Right cardiac atrium (tissue), 5 donors: Measurements from ENCODE around the gene DHRS3. TPM values are rescaled to one million over a fixed set of nuclear protein-coding genes. Genes with fewer than 3 reads are reported as not detected.

ENCODE experiments used
- ATAC-seq, 2 donors: fragments of 200-7000 bp; cut with Tn5 transposase; one replicate each; pipeline versions ENCODE4 v1.8.0 to v1.9.1; 2020; ENCODE audit warnings: moderate library complexity in 2 of 2, mild to moderate bottlenecking in 1 of 2
- DNase-seq, 3 donors: peaks; one replicate each; pipeline ENCODE4 v3.0.0-alpha.2; 2020
- H3K27ac ChIP-seq: one replicate; pipeline ENCODE4 v1.5.1; 2013; ENCODE audit warnings: mild to moderate bottlenecking, low read length, control low read depth, moderate library complexity
- H3K27me3 ChIP-seq: one replicate; pipeline ENCODE4 v1.6.1; 2013; ENCODE audit not compliant: control insufficient read depth, insufficient read depth
- H3K4me1 ChIP-seq: one replicate; pipeline ENCODE4 v1.6.1; 2013; ENCODE audit warnings: low read length; ENCODE audit not compliant: control insufficient read depth, insufficient read depth
- H3K4me3 ChIP-seq: one replicate; pipeline ENCODE4 v1.5.1; 2013; ENCODE audit warnings: low read length, control low read depth
- H3K9me3 ChIP-seq: one replicate; pipeline ENCODE4 v1.6.1; 2013; ENCODE audit warnings: low read length; ENCODE audit not compliant: control insufficient read depth
- WGBS: extraction: QIAGEN DNeasy Blood & Tissue Kit; methylation state at CpG from one replicate; pipeline ENCODE4 v1.1.7; 2013; 5-methylcytosine and 5-hydroxymethylcytosine counted together
- intact Hi-C, 4 donors: fragments of 100-400 bp; cut with DNase I; formaldehyde crosslinking; loops; one replicate each; pipeline versions ENCODE4 v1.11.0 to v1.14.0; 2022 to 2023
- polyA plus RNA-seq: library from polyadenylated mRNA; stranded (reverse); fragments of 200-250 nt; gene quantifications from one replicate; pipeline ENCODE4 v1.2.3, GENCODE V29; 2013
- total RNA-seq, 4 donors: library from RNA; stranded (reverse); fragmentation: NEBNext Ultra II Directional; extraction: Animal tissue kit (Norgen Biotek cat#: 25700); gene quantifications; one replicate each; pipeline ENCODE4 v1.2.1, GENCODE V29; 2021
- donor health status: healthy with polysubstance abuse.
- donor health status: DM: no; HTN: yes; CAD: no.
- donor health status: DM: no; HTN: no; CAD: no.
- donor health status: DM: no; HTN: yes; CAD: no; lungs with severe emphysema.
- donor health status: DM: yes; HTN: yes; CAD: no.

Gene DHRS3
- total and polyA plus RNA-seq, 5 donors = 53.6 to 97.0 (median 83.3) TPM

DNA sequence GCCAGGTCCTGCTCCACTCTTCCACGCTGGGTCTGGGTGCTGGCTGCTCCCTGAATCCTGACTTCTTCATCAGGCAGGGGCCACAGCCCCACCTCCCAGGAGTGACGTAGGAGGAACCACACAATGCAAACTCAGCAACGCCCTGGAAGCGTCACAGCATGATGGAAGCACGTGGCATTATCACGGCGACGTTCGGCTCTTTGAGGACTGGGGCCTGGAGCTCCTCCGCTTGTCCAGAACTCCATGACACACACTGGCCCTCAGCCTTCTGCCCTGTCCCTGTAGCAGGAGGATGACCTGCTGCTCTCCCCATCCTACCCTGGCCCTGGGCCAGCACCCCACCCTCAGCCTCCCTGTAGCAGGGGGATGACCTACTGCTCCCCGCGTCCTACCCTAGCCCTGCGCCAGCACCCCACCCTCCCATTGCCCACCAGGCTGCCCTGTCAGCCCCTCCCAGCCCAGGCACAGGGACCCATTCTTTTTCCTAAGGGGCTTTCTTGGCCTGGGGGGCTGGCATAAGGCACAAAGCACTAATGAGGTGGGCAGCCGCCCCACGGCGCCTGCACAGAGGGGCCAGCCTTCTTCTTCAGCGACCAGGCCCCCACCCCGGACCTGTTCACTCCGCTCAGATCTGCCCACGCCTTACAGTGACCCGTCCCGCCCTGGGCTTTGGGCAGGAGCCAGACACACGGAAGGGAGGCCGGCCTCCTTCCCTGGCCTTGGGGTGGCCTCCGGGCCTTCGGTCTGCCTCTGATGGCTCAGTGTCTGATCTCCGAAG, 65.7 kb downstream of the DHRS3 start:
- Histone ChIP-seq H3K27ac (peak overlapping the region; percentile 61), H3K4me1 (peaks cover 14% of the 10 kb centered on the region), H3K4me3 (no peak overlapping the region), H3K27me3 (no peaks in the 10 kb centered on the region), H3K9me3 (no peaks in the 10 kb centered on the region)
- ATAC-seq (no peak), DNase-seq (peak in 2 of 3 donors; percentile 61 to 79)
- intact Hi-C loops = loop anchor here in 1 of 4 donors (10.0 kb wide), 1 partner anchor 63 kb away; the partner anchor contains the start of gene DHRS3
- 84% methylated on average over 27 of the region's 27 CpGs for WGBS

DNA sequence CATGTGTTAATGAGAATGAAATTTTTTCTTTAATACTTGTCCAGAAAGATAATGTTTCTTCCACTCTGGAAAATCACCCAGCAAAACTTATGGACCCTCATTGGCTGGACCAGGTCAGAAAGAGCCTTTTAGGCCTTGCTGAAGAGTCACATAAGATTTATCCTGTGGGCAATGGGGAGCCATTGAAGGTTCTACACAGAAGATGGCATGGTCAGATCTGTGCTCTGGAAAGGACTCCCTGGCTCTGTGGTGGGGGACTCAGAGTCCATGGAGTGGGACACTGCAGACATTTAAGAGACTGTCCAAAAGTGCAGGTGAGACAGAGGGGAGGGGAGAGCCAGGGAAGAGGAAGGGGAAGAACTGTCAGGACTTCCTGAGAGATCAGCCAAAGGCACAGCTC, 66.4 kb downstream of the DHRS3 start:
- ATAC-seq (no peak), DNase-seq (no peak)
- no peaks in the 10 kb centered on the region for H3K27me3 ChIP-seq
- no peak overlapping the region for H3K27ac ChIP-seq
- H3K4me1 ChIP-seq = peaks cover 16% of the 10 kb centered on the region
- intact Hi-C loops = loop anchor here in 1 of 4 donors (10.0 kb wide), 1 partner anchor 63 kb away; the partner anchor contains the start of gene DHRS3
- no peaks in the 10 kb centered on the region for H3K9me3 ChIP-seq
- no peak overlapping the region for H3K4me3 ChIP-seq

DNA sequence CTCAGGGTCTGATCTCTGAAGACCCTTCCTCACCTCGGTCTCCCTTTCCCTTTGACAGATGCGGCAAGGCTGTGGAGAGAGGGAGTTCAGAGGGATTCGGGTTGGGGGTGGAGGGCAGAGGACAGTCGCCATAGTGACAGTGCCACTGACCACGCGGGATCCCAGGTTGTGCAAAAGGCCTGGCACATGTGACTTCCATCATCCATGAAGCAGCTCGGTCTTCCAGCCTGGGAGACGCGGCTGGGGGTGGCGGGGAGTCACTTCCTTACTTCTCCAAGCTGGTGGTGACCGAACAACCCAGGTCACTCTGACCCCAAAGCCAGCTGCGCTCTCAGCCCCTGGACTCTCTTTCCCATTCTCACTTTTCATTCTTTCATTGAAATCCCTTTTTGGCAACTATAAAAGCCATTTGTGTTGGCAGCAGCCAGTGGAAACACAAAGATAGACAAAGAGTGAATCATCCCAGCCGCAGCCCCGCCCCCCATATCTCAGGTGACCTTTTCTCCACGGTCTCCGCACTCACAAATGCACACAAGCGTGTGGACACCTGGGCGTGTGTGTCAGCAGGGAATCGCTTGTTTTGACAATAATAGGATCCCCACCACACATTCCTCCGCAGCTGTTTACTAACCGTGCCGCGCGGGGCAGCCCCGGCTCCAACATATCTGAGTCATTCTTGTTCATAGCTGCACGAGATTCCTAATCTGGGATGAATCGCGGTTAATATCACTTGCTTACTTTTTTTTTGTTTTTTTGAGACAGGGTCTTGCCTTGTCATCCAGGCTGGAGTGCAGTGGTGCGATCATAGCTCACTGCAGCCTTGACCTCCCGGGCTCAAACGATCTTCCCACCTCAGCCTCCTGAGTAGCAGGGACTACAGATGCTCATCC, 68.3 kb downstream of the DHRS3 start:
- Histone ChIP-seq H3K27ac (peak overlapping the region; percentile 75), H3K4me1 (peaks cover 16% of the 10 kb centered on the region), H3K4me3 (no peak overlapping the region), H3K9me3 (no peaks in the 10 kb centered on the region), H3K27me3 (no peaks in the 10 kb centered on the region)
- intact Hi-C loops = loop anchor here in 2 of 4 donors (10.0 kb wide), 2 partner anchors 45 to 65 kb away; partner anchors contain the start of gene DHRS3 (in 1 of the 2)
- 45% methylated on average over 31 of the region's 31 CpGs for WGBS
- DNase-seq = peak; percentile 76 to 91 (median 87)
- ATAC-seq = peak; percentile 4 to 57

DNA sequence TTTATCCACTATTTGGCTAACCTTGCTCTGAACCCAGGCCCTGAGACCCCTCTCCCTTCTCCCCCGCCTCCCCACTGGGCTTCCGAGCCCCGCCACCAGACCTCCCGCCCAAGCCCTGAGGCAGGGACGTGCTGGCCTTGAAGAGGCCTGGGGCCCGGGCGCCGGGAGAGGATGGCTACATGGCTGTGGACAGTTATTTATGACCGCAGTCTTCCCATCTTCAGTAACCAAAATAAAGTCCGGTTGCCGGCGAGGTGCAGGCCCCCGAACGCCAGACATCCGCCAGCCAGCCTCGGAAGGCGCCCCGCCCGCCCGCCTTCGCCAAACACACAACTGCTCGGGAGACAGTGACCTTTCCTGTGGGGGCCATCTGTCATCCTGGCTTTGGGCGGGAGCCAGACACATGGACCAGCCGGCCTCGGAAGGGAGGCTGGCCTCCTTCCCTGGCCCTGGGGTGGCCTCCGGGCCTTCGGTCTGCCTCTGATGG, 69.0 kb downstream of the DHRS3 start:
- Histone ChIP-seq H3K9me3 (no peaks in the 10 kb centered on the region), H3K4me1 (peaks cover 16% of the 10 kb centered on the region), H3K27me3 (no peaks in the 10 kb centered on the region), H3K27ac (peak overlapping the region; percentile 75), H3K4me3 (no peak overlapping the region)
- intact Hi-C loops = loop anchor here in 1 of 4 donors (10.0 kb wide), 1 partner anchor 46 kb away; no protein-coding TSS in a partner anchor
- ATAC-seq (peak in 1 of 2 donors; percentile 54), DNase-seq (peak; percentile 70 to 86 (median 86))
- WGBS = 54% methylated on average over 27 of the region's 27 CpGs

DNA sequence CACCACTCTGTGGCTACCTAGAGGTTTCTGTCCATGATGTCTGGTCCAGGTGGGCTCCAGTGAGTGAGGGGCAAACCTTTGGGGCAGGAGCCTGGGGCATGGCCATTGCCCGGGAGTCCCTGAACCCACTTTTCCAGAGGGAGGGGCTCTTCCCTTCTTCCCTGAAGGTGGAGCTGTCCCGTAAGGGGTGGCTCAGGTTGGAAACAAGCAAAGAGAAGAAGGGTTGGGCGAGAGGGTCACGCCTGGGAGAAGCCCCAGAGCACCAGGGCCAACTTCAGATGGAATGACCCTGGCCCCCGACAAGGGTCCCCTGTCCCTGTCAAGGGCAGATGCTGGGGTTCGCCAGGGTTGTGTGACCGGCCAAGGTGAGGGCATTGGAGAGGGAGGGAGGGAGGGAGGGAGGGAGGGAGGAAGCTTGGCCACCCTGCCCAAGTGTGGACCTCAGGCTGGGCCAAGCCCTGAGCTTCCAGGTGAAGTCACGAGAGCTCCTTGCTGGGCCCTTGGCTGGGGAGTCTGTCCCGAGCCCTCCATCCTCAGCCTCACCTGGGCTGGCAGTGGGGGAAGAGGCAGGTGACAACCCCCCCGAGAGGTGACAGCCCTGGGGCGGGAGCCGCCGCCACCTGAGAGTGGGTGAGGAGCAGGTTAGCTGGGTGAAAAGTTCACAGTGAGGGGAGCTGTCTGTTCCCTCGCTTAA, 69.6 kb downstream of the DHRS3 start:
- 85% methylated on average over 14 of the region's 14 CpGs for WGBS
- Histone ChIP-seq H3K4me1 (peaks cover 13% of the 10 kb centered on the region), H3K27ac (peak overlapping the region; percentile 33), H3K4me3 (no peak overlapping the region), H3K9me3 (no peaks in the 10 kb centered on the region), H3K27me3 (no peaks in the 10 kb centered on the region)
- DNase-seq = peak in 2 of 3 donors; percentile 60 to 64
- intact Hi-C loops = loop anchor here in 1 of 4 donors (10.0 kb wide), 1 partner anchor 46 kb away; no protein-coding TSS in a partner anchor
- ATAC-seq = no peak

DNA sequence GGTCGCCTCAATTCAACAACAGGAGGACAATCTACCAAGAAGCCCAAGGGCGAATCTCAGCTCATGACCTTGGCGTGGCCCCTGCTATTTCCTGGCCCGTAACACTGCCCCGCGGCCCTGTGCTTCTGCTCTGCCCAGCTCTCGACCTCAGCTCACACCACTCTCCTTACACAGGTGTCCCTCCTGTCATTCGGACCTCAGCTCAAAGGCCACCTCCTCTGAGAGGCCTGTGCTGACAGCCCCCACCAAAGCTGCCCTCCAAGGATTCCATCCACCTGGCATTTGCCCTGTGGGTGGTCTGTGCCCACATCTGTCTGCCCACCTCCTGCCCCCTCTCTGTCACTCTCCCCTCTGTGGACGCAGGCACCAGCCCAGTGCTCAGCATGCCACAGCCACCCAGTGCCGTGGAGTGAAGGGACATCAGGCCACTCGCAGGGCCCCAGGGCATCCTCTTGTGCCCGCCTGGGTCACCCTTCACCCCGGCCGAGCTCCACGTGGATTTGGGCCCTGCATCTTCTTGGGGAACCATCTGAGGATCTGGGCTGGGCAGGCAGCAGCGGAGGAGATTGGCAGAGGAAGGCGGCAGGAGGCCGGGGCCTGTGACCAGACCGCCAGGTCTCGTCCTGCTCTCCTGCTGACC, 70.3 kb downstream of the DHRS3 start:
- DNase-seq = peak in 2 of 3 donors; percentile 61 to 63
- Histone ChIP-seq H3K27me3 (no peaks in the 10 kb centered on the region), H3K9me3 (no peaks in the 10 kb centered on the region), H3K4me3 (no peak overlapping the region), H3K27ac (peak overlapping the region; percentile 37), H3K4me1 (peaks cover 7% of the 10 kb centered on the region)
- peak; percentile 1 to 8 for ATAC-seq
- intact Hi-C loops = loop anchor here in 1 of 4 donors (10.0 kb wide), 1 partner anchor 47 kb away; no protein-coding TSS in a partner anchor
- WGBS = 85% methylated on average over 20 of the region's 20 CpGs

DNA sequence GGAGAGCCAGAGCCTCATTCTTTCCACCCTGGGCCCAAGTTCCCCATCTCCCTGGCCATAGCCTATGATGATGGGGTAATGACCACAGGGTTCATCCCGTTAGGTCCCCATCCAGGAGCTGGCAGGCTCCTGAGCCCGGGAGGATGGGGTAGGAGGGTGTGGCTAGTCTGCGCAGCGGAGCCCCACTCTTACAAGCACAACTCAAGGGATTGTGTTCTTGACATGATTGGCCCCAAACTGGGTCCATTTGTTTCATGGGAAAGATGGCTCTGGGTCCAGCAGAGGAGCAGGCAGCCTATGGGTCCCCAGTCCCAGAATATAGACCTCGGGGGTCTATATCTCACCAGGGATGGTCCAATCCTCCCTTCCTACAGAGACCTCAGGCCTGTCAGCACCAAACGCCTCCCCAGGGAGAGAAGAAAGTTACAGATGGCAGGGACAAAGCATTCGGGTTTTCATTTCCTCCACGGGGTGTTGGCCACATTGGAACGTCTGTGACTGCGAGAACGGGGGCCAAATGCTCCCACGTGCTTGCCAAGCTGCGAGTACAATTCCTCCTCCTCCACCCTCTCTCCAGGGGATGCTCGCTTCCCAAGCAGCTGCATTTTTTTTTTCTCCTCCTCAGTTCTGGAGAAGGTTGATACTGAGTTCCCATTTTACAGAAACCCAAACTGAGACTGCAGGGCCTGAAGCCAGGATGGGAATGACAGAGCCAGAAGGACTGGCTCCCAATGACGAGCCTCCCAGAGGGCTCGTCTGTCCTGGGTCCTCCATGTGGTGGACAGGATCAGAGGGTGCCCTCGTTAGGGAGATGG, 71.0 kb downstream of the DHRS3 start:
- Histone ChIP-seq H3K27me3 (no peaks in the 10 kb centered on the region), H3K4me1 (peaks cover 5% of the 10 kb centered on the region), H3K4me3 (no peak overlapping the region), H3K27ac (peak overlapping the region; percentile 37), H3K9me3 (no peaks in the 10 kb centered on the region)
- peak; percentile 91 to 96 (median 94) for DNase-seq
- intact Hi-C loops = loop anchor here in 1 of 4 donors (10.0 kb wide), 1 partner anchor 48 kb away; no protein-coding TSS in a partner anchor
- ATAC-seq = peak; percentile 73 to 82
- WGBS = 42% methylated on average over 17 of the region's 17 CpGs

DNA sequence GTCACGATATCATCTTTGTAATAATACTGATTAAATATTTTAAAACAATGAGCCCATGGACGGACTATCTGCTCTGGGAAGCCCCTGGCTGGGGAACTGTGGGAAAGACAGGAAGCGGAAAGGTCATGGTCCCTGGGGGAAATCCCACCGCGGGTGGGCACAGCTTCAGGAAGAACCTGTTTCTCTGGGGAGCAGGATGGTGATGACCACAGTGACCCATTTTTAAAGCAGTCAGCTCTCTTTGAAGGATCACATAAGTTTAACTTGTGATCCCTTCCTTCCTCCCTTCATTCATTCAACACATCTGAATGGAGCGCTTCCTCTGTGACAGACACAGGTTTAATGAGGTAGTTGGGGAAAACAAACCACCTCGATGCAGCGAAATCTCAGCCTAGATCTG, 73.0 kb downstream of the DHRS3 start:
- H3K27ac ChIP-seq = no peak overlapping the region
- peaks cover 9% of the 10 kb centered on the region for H3K4me1 ChIP-seq
- ATAC-seq (no peak), DNase-seq (no peak)
- no peak overlapping the region for H3K4me3 ChIP-seq
- H3K27me3 ChIP-seq = no peaks in the 10 kb centered on the region
- intact Hi-C loops = loop anchor here in 1 of 4 donors (10.0 kb wide), 1 partner anchor 50 kb away; no protein-coding TSS in a partner anchor
- 52% methylated on average over 8 of the region's 8 CpGs for WGBS
- no peaks in the 10 kb centered on the region for H3K9me3 ChIP-seq

DNA sequence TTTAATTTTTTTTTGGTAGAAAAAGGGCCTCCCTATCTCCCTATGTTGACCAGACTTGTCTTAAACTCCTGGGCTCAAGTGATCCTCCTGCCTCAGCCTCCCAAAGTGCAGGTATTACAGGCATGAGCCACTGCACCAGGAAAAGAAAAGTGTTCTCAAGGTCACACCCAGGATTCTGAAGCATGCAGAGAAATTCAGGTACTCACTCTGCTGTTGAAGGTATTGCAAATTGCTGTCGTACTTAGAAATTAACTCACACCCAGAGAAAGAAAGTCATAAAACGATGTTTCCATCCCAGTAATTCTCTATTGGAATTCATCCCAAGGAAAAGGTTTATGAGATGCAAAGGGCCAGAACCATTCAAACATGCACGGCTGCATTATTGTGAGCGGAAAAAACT, 73.7 kb downstream of the DHRS3 start:
- no peak for ATAC-seq
- intact Hi-C loops = loop anchor here in 1 of 4 donors (10.0 kb wide), 1 partner anchor 50 kb away; no protein-coding TSS in a partner anchor
- Histone ChIP-seq H3K9me3 (no peaks in the 10 kb centered on the region), H3K27ac (no peak overlapping the region), H3K4me3 (no peak overlapping the region), H3K4me1 (peaks cover 9% of the 10 kb centered on the region), H3K27me3 (no peaks in the 10 kb centered on the region)
- WGBS = 74% methylated on average over 4 of the region's 4 CpGs
- no peak for DNase-seq
